MG63 (cell line): ENCODE results near the gene SELENOF. TPM values are rescaled to one million over a fixed set of nuclear protein-coding genes. Genes with fewer than 3 reads are reported as not detected.
"Not testable (repeated sequence)": the region's sequence is repeated elsewhere in the genome, so short reads cannot be mapped to it uniquely, and the experiment has no call there.

ENCODE experiments used
- DNase-seq: peaks from one replicate; pipeline ENCODE4 v3.0.0-alpha.2; 2020
- H3K27me3 ChIP-seq: fragments of 250-450 bp; sonication (Bioruptor Pico); 2 replicates; pipeline ENCODE4 v1.5.1; 2020; ENCODE audit warnings: mild to moderate bottlenecking, moderate library complexity
- H3K36me3 ChIP-seq: fragments of 250-450 bp; sonication (Bioruptor Pico); 2 replicates; pipeline ENCODE4 v1.5.1; 2020; ENCODE audit warnings: mild to moderate bottlenecking, moderate library complexity
- H3K4me3 ChIP-seq: fragments of 250-450 bp; sonication (Bioruptor Pico); 2 replicates; pipeline ENCODE4 v1.5.1; 2020; ENCODE audit warnings: mild to moderate bottlenecking, moderate library complexity
- H3K9me3 ChIP-seq: fragments of 250-450 bp; sonication (Bioruptor Pico); 2 replicates; pipeline ENCODE4 v1.5.1; 2020; ENCODE audit warnings: mild to moderate bottlenecking, moderate library complexity
- total RNA-seq: library from RNA; depleted of rRNA; stranded (reverse); fragments of >200 nt; shearing (Covaris generic); gene quantifications from 2 replicates; pipeline ENCODE4 v1.2.3, GENCODE V29; 2014; ENCODE audit warnings: low replicate concordance

Gene SELENOF
- total RNA-seq, 1 experiment from 2014 or later: 203 TPM

DNA sequence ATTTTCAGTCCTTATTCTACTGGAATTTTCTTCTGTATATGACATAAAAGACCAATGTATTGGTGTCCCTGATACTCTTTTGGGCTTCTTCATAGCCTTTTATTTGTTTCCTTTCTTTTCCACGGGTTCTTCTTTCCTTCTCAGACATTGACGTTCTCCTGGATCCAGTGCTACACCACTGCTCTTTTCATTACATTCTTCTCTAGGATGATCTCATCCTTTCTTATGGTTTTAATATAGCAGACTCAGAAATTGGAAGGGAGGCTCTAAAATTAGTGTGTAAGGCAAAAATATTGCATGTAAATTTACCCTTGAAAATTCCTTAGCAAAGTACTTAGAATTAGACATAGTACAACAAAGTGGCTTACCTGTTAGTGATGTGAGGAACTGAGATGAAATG lies 65.3 kb downstream of the SELENOF start:
- no peaks in the 10 kb centered on the region for H3K27me3 ChIP-seq
- H3K9me3 ChIP-seq: no peaks in the 10 kb centered on the region
- H3K36me3 ChIP-seq: no peaks in the 10 kb centered on the region
- no peak for DNase-seq
- H3K4me3 ChIP-seq: no peak overlapping the region

DNA sequence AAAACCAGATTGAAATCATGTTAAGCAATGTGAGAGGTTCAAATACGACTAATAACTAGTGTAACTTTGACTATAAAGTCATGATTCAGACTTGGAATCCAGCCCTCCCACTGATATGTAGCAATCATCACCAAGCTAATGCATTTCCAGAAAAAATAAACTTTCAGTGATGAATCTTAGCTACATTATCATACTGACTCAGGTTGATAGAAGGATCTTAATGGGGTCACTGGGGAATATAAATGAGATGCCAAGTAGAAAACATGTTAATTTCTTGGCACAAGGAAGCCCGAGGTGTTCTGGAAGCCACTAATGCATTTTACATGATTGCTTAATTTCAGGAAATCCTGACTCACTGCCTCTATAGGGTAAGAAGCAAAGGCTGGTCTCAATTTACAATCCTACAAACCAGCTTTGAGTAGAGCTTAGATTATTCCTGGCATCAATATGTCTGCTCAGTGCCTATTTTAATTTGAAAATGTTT lies 67.7 kb downstream of the SELENOF start:
- H3K36me3 ChIP-seq: no peaks in the 10 kb centered on the region
- peak; percentile 34 for DNase-seq
- no peaks in the 10 kb centered on the region for H3K9me3 ChIP-seq
- no peaks in the 10 kb centered on the region for H3K27me3 ChIP-seq
- no peak overlapping the region for H3K4me3 ChIP-seq

DNA sequence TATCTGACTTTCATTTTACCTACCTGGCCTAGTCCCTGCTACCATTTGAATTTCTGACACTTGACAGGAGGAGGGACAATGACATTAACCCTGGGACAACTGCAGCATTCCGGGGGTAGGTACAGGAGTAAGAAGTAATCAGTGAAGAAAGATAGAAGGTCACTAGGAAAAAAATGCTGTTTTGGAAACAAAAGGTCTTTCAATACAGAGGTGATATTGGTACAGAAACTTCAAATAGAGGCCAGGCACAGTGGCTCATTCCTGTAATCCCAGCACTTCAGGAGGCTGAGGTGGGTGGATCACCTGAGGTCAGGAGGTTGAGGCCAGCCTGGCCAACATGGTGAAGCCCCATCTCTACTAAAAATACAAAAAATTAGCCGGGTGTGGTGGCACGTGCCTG lies 68.4 kb downstream of the SELENOF start:
- H3K36me3 ChIP-seq: no peaks in the 10 kb centered on the region
- no peak overlapping the region for H3K4me3 ChIP-seq
- H3K9me3 ChIP-seq: no peaks in the 10 kb centered on the region
- no peak for DNase-seq
- H3K27me3 ChIP-seq: no peaks in the 10 kb centered on the region

DNA sequence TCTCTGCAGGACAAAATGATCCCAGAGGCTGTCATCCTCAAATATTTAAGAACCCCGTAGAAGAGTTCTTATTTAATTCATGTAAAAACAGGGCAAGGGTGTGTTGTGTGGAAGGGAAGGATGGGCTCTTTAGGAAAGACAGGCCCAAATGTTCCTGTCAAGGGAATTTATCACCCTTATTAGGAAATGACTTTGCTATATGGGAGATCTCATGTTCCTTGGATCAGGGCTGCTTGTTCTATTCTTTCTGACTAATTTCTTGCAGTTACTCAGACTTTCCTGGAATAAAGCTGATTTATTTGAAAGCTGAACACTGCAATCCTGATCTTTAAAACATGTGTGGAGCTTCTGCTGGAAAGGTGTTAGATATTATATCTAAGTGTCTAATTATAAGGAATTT lies 72.8 kb downstream of the SELENOF start:
- Histone ChIP-seq H3K4me3 (no peak overlapping the region), H3K36me3 (no peaks in the 10 kb centered on the region), H3K9me3 (no peaks in the 10 kb centered on the region), H3K27me3 (no peaks in the 10 kb centered on the region)
- DNase-seq: no peak

DNA sequence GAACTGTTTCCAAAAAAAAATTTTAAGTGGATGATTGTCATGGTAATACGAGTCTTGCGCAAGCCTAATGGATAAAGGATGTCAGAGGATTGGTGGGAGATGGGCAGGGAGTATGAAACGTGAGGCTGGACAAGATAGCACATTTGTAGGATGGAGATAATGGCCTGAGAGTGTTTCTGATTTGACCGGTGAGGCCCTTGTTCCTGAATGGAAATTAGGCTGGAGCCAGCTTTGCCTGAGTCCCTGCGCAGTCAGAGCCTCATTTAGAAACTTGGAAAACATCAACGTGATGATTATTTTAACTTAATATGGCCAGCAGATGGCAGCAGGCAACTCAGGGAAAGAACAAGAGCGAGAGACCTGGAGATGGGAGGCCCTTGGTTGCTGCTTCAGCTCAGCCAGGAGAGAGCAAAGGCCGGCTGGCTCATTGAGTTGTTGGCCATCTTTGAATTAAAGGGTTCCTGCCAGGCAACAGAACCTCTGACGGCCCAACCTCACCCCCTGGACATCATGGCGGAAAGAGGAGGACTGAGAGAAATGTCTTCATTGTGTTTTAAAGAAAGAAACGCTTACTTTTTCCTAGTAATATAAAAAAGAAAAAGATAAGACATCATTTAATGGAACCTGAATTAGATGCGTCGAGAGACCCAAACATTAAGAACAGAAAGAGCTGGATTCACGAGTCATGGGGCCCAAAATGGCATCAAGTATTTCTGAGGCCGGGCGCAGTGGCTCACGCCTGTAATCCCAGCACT lies 80.3 kb downstream of the SELENOF start:
- Histone ChIP-seq H3K36me3 (no peaks in the 10 kb centered on the region), H3K4me3 (no peak overlapping the region), H3K27me3 (no peaks in the 10 kb centered on the region), H3K9me3 (no peaks in the 10 kb centered on the region)
- DNase-seq: peak; percentile 68

DNA sequence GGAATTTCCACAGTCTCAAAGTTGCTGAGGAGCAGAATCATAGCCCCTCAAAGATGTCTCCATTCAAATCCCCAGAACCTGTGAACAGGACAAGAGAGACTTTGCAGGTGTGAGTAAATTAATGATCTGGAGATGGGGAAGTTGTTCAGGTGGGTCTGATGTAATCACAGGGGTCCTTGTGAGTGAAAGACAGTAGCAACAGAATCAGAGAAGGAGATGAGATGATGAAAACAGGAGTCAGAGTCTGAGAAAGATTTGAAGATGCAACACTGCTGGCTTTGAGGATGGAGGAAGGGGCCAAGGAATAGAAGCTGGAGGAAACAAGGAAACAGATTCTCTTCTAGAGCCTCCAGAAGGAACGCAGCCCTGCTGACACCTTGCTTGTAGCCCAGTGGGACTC lies 81.5 kb downstream of the SELENOF start:
- DNase-seq: no peak
- no peak overlapping the region for H3K4me3 ChIP-seq
- H3K36me3 ChIP-seq: no peaks in the 10 kb centered on the region
- H3K9me3 ChIP-seq: no peaks in the 10 kb centered on the region
- no peaks in the 10 kb centered on the region for H3K27me3 ChIP-seq

DNA sequence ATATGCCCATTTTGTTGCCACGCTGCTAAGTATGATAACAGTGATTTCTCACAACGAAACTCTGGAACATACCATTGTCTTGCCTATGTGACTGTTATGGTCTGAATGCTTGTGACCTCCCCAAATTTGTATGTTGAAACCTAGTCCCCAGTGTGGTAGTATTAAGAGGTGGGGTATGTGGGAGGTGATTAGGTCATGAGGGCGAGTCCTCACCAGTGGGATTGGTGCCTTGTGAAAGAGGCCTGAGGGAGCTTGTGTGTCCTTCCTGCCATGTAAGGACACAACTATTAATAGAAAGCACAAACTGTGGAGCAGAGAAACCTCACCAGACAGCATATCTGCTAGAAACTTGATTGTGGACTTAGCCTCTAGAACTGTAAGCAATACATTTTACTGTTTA lies 84.6 kb downstream of the SELENOF start:
- H3K27me3 ChIP-seq: no peaks in the 10 kb centered on the region
- no peaks in the 10 kb centered on the region for H3K36me3 ChIP-seq
- no peaks in the 10 kb centered on the region for H3K9me3 ChIP-seq
- H3K4me3 ChIP-seq: no peak overlapping the region
- DNase-seq: no peak

DNA sequence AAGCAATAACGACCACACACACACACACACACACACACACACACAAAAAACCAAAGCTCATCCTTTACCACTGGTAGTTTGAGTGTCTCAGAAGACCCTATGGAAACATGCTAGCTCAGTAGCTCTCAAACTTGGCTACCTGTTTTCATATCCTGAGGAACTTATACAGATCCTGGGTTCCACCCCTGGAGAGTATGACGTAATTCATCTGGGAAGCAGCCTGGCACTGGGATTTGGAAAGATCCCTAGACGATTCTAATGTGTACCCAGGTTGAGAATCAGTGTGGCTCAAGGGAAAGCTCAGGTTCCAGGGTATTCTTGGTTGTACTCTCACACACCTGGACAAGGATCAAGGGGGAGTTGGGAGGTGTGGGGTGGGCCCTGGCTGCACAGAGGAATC lies 85.9 kb downstream of the SELENOF start:
- Histone ChIP-seq H3K27me3 (peaks cover 2% of the 10 kb centered on the region; the same call in 1 of the 2 replicates), H3K9me3 (no peaks in the 10 kb centered on the region), H3K4me3 (no peak overlapping the region), H3K36me3 (no peaks in the 10 kb centered on the region)
- DNase-seq: no peak

DNA sequence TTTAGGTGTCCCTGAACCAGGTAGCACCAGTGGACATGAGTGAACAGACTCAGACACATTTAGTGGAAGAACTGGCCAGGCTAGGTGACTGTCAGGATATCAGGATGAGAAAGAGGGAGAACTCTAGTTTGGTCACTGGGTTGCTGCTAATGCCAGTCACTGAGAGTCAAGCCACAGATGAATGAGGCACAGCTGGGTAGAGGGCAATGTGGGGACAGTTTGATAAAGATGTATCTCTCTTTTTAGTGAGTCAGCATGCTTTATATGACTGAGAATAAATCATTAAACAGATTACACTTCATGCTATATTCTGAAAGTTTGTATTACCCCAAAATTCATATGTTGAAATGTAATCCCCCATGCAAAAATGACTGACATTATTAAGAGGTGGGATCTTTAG lies 87.1 kb downstream of the SELENOF start:
- H3K36me3 ChIP-seq: no peaks in the 10 kb centered on the region
- DNase-seq: no peak
- peaks cover 2% of the 10 kb centered on the region; the same call in 1 of the 2 replicates for H3K27me3 ChIP-seq
- H3K9me3 ChIP-seq: no peaks in the 10 kb centered on the region
- H3K4me3 ChIP-seq: no peak overlapping the region

DNA sequence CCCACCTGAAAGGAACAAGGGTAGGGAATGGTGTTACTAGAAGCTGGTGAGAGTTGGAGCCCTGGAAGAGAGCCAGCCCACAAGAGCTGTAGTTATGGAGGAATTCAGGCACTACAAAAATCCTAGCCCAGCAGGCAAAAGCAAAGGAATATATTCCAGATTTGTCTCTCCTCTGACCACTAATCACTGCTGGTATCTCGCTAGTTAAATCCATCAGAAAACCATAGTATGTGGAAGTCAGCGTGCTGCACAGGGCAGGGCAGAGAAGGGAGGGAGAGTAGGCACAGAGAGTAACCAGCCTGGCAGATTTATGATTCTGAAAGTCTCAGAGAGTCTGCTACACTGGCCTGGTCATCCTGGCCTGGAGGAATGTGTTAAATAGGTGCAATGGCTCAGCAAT lies 88.6 kb downstream of the SELENOF start:
- DNase-seq: no peak
- Histone ChIP-seq H3K9me3 (no peaks in the 10 kb centered on the region), H3K36me3 (no peaks in the 10 kb centered on the region), H3K4me3 (no peak overlapping the region), H3K27me3 (peaks cover 2% of the 10 kb centered on the region; the same call in 1 of the 2 replicates)

DNA sequence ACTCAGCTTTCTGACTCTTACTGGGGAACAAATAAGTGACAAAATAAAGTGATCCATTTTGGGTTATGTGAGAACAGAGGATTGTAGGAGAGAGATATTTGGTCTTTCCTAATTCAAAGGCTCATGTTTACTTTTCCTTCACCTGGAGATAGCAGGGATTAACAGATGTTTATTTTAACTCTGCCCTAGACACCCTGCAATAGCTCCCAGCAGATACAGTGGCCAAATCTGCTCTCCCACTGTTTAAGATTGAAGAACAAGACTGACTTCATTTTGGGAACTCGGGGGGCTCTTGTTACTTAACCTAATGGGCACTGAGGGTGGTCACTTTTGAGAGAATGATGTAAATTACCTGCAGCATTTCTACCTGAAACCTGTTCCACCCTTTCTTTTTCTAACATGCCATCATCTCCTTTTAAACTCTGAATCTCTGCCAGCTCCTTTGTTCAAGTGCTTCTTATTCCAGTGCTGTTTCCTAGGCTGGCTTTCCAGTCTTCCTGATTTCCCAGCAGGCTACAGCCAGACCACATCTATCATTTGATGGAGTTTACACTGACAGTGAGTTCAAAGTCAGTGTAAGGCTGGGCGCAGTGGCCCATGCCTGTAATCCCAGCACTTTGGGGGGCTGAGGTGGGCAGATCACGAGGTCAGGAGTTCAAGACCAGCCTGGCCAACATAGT lies 90.0 kb downstream of the SELENOF start:
- no peaks in the 10 kb centered on the region for H3K36me3 ChIP-seq
- H3K4me3 ChIP-seq: no peak overlapping the region
- DNase-seq: no peak
- H3K9me3 ChIP-seq: no peaks in the 10 kb centered on the region
- peaks cover 2% of the 10 kb centered on the region; the same call in 1 of the 2 replicates for H3K27me3 ChIP-seq

DNA sequence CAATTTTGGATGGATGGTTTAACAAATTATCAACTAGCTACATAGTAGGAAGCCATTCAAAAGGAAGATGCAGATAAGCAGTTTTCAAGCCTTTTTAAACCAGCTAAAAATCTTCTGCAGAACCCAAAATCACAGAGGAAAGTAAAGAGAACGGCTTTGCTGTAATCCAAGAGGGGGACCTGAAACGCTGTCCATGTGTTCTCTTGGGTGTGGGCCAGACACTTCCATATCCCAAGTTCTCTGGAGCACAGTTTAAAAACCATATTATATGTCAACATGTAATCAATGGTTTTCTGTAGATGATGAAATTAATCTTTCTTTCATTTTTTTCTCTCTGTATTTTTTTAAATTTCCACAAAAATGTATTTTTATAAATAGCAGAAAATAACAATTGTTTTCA lies 90.5 kb downstream of the SELENOF start:
- DNase-seq: no peak
- no peaks in the 10 kb centered on the region for H3K36me3 ChIP-seq
- H3K9me3 ChIP-seq: no peaks in the 10 kb centered on the region
- H3K4me3 ChIP-seq: no peak overlapping the region
- peaks cover 2% of the 10 kb centered on the region; the same call in 1 of the 2 replicates for H3K27me3 ChIP-seq

DNA sequence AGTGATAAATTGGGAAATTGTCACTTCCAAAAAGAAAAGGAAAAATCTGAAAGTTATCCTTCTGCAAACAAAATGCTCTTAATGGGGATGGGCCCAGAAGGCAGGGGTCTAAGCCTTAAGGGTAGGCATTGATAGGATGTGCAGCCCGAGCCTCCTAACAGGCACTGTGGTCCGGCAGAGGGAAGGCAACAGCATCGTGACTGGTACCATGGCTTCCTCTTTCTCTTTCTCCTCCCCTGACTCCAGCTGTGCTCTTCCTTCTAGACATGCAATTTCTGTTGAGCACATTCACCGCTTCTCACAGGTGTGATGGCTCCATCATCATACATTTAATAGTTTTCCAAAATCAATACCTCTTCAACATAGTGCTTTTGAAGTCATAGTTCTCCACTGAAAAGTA lies 91.5 kb downstream of the SELENOF start:
- Histone ChIP-seq H3K4me3 (no peak overlapping the region), H3K36me3 (no peaks in the 10 kb centered on the region), H3K9me3 (no peaks in the 10 kb centered on the region), H3K27me3 (peaks cover 2% of the 10 kb centered on the region; the same call in 1 of the 2 replicates)
- DNase-seq: no peak

DNA sequence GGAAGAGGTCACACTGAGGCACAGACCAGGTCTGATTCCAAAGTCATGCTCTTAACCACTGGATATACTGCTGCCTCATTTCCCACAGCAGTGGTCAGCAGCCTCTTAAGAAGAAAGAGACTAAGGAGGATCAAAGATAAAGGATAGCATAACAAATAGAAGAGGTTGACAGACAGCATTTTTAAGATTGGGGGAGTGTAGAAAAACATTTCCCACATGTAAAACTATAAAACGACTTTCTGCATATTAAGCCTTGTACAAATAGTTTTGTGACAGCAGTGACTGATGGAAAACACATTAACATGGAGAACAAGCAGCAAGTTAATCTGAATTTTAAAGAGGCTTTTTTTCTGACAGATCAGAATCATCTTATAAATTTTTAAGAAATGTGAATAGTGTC lies 92.0 kb downstream of the SELENOF start:
- Histone ChIP-seq H3K27me3 (peaks cover 2% of the 10 kb centered on the region; the same call in 1 of the 2 replicates), H3K36me3 (no peaks in the 10 kb centered on the region), H3K4me3 (no peak overlapping the region), H3K9me3 (no peaks in the 10 kb centered on the region)
- no peak for DNase-seq

DNA sequence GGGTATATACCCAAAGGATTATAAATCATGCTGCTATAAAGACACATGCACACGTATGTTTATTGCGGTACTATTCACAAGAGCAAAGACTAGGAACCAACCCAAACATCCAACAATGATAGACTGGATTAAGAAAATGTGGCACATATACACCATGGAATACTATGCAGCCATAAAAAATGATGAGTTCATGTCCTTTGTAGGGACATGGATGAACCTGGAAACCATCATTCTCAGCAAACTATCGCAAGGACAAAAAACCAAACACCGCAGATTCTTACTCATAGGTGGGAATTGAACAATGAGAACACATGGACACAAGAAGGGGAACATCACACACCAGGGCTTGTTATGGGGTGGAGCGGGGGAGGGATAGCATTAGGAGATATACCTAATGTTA lies 94.0 kb downstream of the SELENOF start:
- not testable (repeated sequence) for H3K4me3 ChIP-seq, H3K9me3 ChIP-seq, H3K27me3 ChIP-seq, DNase-seq, H3K36me3 ChIP-seq

DNA sequence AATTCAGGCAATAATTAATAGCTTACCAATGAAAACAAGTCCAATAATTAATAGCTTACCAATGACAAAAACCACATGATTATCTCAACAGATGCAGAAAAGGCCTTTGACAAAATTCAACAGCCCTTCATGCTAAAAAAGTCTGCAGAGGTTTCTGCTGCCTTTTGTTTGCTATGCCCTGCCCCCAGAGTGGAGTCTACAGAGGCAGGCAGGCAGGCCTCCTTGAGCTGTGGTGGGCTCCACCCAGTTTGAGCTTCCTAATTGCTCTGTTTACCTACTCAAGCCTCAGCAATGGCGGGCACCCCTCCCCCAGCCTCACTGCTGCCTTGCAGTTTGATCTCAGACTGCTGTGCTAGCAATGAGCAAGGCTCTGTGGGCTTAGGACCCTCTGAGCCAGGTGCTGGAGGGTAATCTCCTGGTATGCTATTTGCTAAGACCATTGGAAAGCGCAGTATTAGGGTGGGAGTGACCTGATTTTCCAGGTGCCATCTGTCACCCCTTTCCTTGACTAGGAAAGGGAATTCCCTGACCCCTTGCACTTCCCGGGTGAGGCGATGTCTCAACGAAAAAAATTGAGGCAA lies 96.6 kb downstream of the SELENOF start:
- not testable (repeated sequence) for H3K36me3 ChIP-seq, H3K4me3 ChIP-seq, DNase-seq, H3K27me3 ChIP-seq, H3K9me3 ChIP-seq

DNA sequence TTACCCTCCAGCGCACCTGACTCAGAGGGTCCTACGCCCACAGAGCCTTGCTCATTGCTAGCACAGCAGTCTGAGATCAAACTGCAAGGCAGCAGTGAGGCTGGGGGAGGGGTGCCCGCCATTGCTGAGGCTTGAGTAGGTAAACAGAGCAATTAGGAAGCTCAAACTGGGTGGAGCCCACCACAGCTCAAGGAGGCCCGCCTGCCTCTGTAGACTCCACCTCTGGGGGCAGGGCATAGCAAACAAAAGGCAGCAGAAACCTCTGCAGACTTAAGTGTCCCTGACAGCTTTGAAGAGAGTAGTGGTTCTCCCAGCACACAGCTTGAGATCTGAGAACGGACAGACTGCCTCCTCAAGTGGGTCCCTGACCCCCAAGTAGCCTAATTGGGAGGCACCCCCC lies 99.8 kb downstream of the SELENOF start:
- DNase-seq, H3K36me3 ChIP-seq, H3K9me3 ChIP-seq, H3K27me3 ChIP-seq, H3K4me3 ChIP-seq: not testable (repeated sequence)
